GM23338 (cell line): ENCODE data around the gene HCK. TPM values are rescaled to one million over a fixed set of nuclear protein-coding genes. Genes with fewer than 3 reads are reported as not detected.
"Not testable (repeated sequence)": the region's sequence is repeated elsewhere in the genome, so short reads cannot be mapped to it uniquely, and the experiment has no call there.

Experiments used
- ATAC-seq: fragments of 200-7000 bp; cut with Tn5 transposase; 3 replicates; pipeline ENCODE4 v1.9.1; 2020
- DNase-seq: peaks from one replicate; pipeline ENCODE4 v3.0.0-alpha.2; 2015; ENCODE audit warnings: low spot score
- H2AFZ ChIP-seq: fragments of 200-600 bp; sonication (generic); 2 replicates; pipeline ENCODE4 v1.8.0; 2016; ENCODE audit warnings: antibody characterized with exemption, mild to moderate bottlenecking, moderate library complexity
- H3F3A ChIP-seq: fragments of 200-600 bp; sonication (generic); replicated peaks from 2 replicates; pipeline ENCODE4 v1.8.0; 2017; ENCODE audit warnings: antibody characterized with exemption, mixed run types, low read depth
- H3K27ac ChIP-seq: fragments of 200-600 bp; sonication (generic); 2 replicates; pipeline ENCODE4 v1.6.1; 2016; ENCODE audit warnings: low read depth
- H3K27me3 ChIP-seq: fragments of 200-600 bp; sonication (generic); 2 replicates; pipeline ENCODE4 v1.8.0; 2016; ENCODE audit warnings: mild to moderate bottlenecking, mixed run types, moderate library complexity; ENCODE audit not compliant: insufficient read depth
- H3K36me3 ChIP-seq: fragments of 200-600 bp; sonication (generic); 2 replicates; pipeline ENCODE4 v1.8.0; 2016; ENCODE audit warnings: mild to moderate bottlenecking; ENCODE audit not compliant: insufficient read depth
- H3K4me1 ChIP-seq: fragments of 200-600 bp; sonication (generic); 2 replicates; pipeline ENCODE4 v1.8.0; 2016; ENCODE audit warnings: mild to moderate bottlenecking, moderate library complexity; ENCODE audit not compliant: insufficient read depth
- H3K4me2 ChIP-seq: fragments of 200-600 bp; sonication (generic); 2 replicates; pipeline ENCODE4 v1.7.1; 2017; ENCODE audit warnings: mixed run types
- H3K4me3 ChIP-seq: fragments of 200-600 bp; sonication (generic); 2 replicates; pipeline ENCODE4 v1.6.1; 2016; ENCODE audit warnings: mixed run types
- H3K79me2 ChIP-seq: fragments of 200-600 bp; sonication (generic); replicated peaks from 2 replicates; pipeline ENCODE4 v1.8.0; 2017; ENCODE audit warnings: mild to moderate bottlenecking; ENCODE audit not compliant: insufficient read depth
- H3K9me2 ChIP-seq: fragments of 200-600 bp; sonication (generic); 2 replicates; pipeline ENCODE4 v1.8.0; 2017; ENCODE audit not compliant: insufficient read depth
- H4K20me1 ChIP-seq: fragments of 200-600 bp; sonication (generic); replicated peaks from 2 replicates; pipeline ENCODE4 v1.8.0; 2017; ENCODE audit warnings: mild to moderate bottlenecking; ENCODE audit not compliant: insufficient read depth
- H3K27ac Mint-ChIP-seq: 2 replicates; pipeline ENCODE4 v1.8.0; 2020; ENCODE audit warnings: inconsistent platforms, mild to moderate bottlenecking, moderate library complexity, mixed read lengths
- H3K27me3 Mint-ChIP-seq: 3 replicates; pipeline ENCODE4 v1.8.0; 2022; ENCODE audit warnings: low read depth, mild to moderate bottlenecking, moderate library complexity, mixed read lengths, inconsistent platforms; ENCODE audit not compliant: insufficient read depth, poor library complexity
- H3K36me3 Mint-ChIP-seq: 3 replicates; pipeline ENCODE4 v1.8.0; 2021; ENCODE audit warnings: low read depth, mild to moderate bottlenecking, inconsistent platforms, moderate library complexity, mixed read lengths
- H3K4me1 Mint-ChIP-seq: 3 replicates; pipeline ENCODE4 v1.8.0; 2020; ENCODE audit warnings: mild to moderate bottlenecking, inconsistent platforms, mixed read lengths
- H3K4me3 Mint-ChIP-seq: 3 replicates; pipeline ENCODE4 v1.8.0; 2021; ENCODE audit warnings: moderate library complexity, mild to moderate bottlenecking, inconsistent platforms, mixed read lengths
- H3K9me3 Mint-ChIP-seq: 3 replicates; pipeline ENCODE4 v1.8.0; 2020; ENCODE audit warnings: moderate library complexity, mild to moderate bottlenecking, inconsistent platforms, mixed read lengths
- ETS1 ChIP-seq: IDR thresholded peaks from 2 replicates; pipeline ENCODE4 v1.6.1; 2016; ENCODE audit warnings: antibody characterized with exemption
- EZH2 ChIP-seq: fragments of 200-600 bp; sonication (generic); IDR thresholded peaks from one replicate; pipeline ENCODE4 v1.8.0; 2017; ENCODE audit warnings: antibody characterized with exemption, mild to moderate bottlenecking, low read depth; ENCODE audit not compliant: unreplicated experiment
- NANOG ChIP-seq: IDR thresholded peaks from 2 replicates; pipeline ENCODE4 v1.6.1; 2016; ENCODE audit warnings: antibody characterized with exemption, borderline replicate concordance
- ZNF114 ChIP-seq: fragments of 250-450 bp; sonication (Bioruptor Pico); IDR thresholded peaks from 2 replicates; pipeline ENCODE4 v1.5.0; 2020; ENCODE audit warnings: mild to moderate bottlenecking, moderate library complexity
- ZNF462 ChIP-seq: fragments of 250-450 bp; sonication (Bioruptor Pico); IDR thresholded peaks from 2 replicates; pipeline ENCODE4 v1.5.0; 2020; ENCODE audit warnings: mild to moderate bottlenecking, moderate library complexity
- polyA plus RNA-seq: library from polyadenylated mRNA; unstranded; fragments of >200 nt; fragmentation: Nextera tagmentation; extraction: Ambion mirVana; gene quantifications from 2 replicates; pipeline ENCODE4 v1.2.1, GENCODE V29; 2016
- total RNA-seq: library from RNA; depleted of rRNA; stranded (reverse); fragments of >200 nt; shearing (Covaris generic); gene quantifications from 2 replicates; pipeline ENCODE4 v1.2.3, GENCODE V29; 2014

Gene HCK
- total and polyA plus RNA-seq, 2 experiments from 2014 or later, result 0.97 TPM; not detected in 1

GRCh38 chr20:32033316-32033715 lies 18.7 kb upstream of the HCK start (continued):
- TF ChIP-seq ZNF462 (CRISPR knock-in tag) (no peak), ETS1 (no peak), EZH2 (no peak), NANOG (no peak), ZNF114 (CRISPR knock-in tag) (no peak)

- H3K4me1 ChIP-seq, H3K4me3 ChIP-seq, H2AFZ ChIP-seq, ATAC-seq, H3K4me2 ChIP-seq, H3K27ac ChIP-seq, H3K36me3 Mint-ChIP-seq, H3K27ac Mint-ChIP-seq, H3K79me2 ChIP-seq, H3K36me3 ChIP-seq, DNase-seq, H3K9me2 ChIP-seq, H3K27me3 Mint-ChIP-seq, H3K4me3 Mint-ChIP-seq: not testable (repeated sequence)
- Histone ChIP-seq H3K27me3 (peaks cover 13% of the 10 kb centered on the region), H3F3A (peaks cover 13% of the 10 kb centered on the region), H4K20me1 (peaks cover 12% of the 10 kb centered on the region; the same call in 1 of the 2 replicates)
- Mint-ChIP-seq H3K9me3 (peaks cover 24% of the 10 kb centered on the region), H3K4me1 (peaks cover 11% of the 10 kb centered on the region)
Measured at GRCh38 chr20:32033721-32034120, 18.3 kb upstream of the HCK start.
